H1 (cell line): Measurements from ENCODE around the gene MAP1A. TPM values are rescaled to one million over a fixed set of nuclear protein-coding genes. Genes with fewer than 3 reads are reported as not detected.

Experiments used
- CTCF ChIA-PET: fragments of 300-600 bp; sonication (Branson Sonifier 250); formaldehyde crosslinking; loops from one replicate; lab custom pipeline; 2021; ENCODE audit not compliant: partially characterized antibody; lab: Charles Lee
- POLR2A ChIA-PET: fragments of 300-600 bp; sonication (Branson Sonifier 250); formaldehyde crosslinking; loops from one replicate; lab custom pipeline; 2021; ENCODE audit warnings: inconsistent platforms; ENCODE audit not compliant: partially characterized antibody; lab: Charles Lee
- DNase-seq, 2 experiments: peaks; one replicate each; pipeline versions ENCODE4 v3.0.0 to v3.0.0-alpha.2; 2010 to 2022; ENCODE audit warnings: low spot score in 2 of 2, low read depth in 1 of 2, mixed read lengths in 1 of 2
- FAIRE-seq: peaks from 2 replicates; lab custom pipeline; 2011; peaks lifted over from hg19 to GRCh38; lab: Jason Lieb, UNC
- H2AFZ ChIP-seq: 2 replicates; pipeline ENCODE4 v1.8.1; 2012; ENCODE audit warnings: low read length, inconsistent platforms
- H2AK5ac ChIP-seq: 2 replicates; pipeline ENCODE4 v1.6.1; 2013; ENCODE audit warnings: low read depth, low read length
- H2BK120ac ChIP-seq: replicated peaks from 2 replicates; pipeline ENCODE3; 2013; ENCODE audit warnings: low read depth, low read length, inconsistent platforms
- H2BK12ac ChIP-seq: 2 replicates; pipeline ENCODE4 v1.6.1; 2013; ENCODE audit warnings: low read depth, low read length
- H2BK15ac ChIP-seq: 2 replicates; pipeline ENCODE4 v1.6.1; 2013; ENCODE audit warnings: low read length
- H2BK20ac ChIP-seq: 2 replicates; pipeline ENCODE4 v1.6.1; 2013; ENCODE audit warnings: low read length
- H2BK5ac ChIP-seq: 2 replicates; pipeline ENCODE4 v1.6.1; 2013; ENCODE audit warnings: low read depth, low read length
- H3K14ac ChIP-seq: 2 replicates; pipeline ENCODE4 v1.6.1; 2013; ENCODE audit warnings: inconsistent platforms; ENCODE audit not compliant: insufficient read length
- H3K18ac ChIP-seq: 2 replicates; pipeline ENCODE4 v1.6.1; 2013; ENCODE audit warnings: low read length; ENCODE audit errors: extremely low read depth
- H3K23ac ChIP-seq: 2 replicates; pipeline ENCODE4 v1.6.1; 2013; ENCODE audit warnings: inconsistent platforms; ENCODE audit not compliant: insufficient read length
- H3K23me2 ChIP-seq: 2 replicates; pipeline ENCODE4 v1.6.1; 2013; ENCODE audit warnings: low read depth, low read length
- H3K27ac ChIP-seq: 2 replicates; pipeline ENCODE4 v1.6.1; 2011; ENCODE audit warnings: low read depth, low read length, inconsistent platforms
- H3K27me3 ChIP-seq, 4 experiments: replicated peaks in 1 of 4; 1 replicate in 1 of 4; 2 replicates in 3 of 4; pipeline versions ENCODE4 v1.6.1 to v1.8.1; 2011 to 2013; ENCODE audit warnings: low read length in 3 of 4, mild to moderate bottlenecking in 3 of 4, inconsistent platforms in 2 of 4, mixed read lengths in 2 of 4, moderate library complexity in 1 of 4; ENCODE audit not compliant: control insufficient read depth in 3 of 4, insufficient read depth in 3 of 4; ENCODE audit errors: extremely low read depth in 1 of 4
- H3K36me3 ChIP-seq, 4 experiments: 2 replicates each; pipeline versions ENCODE4 v1.6.1 to v1.8.1; 2011 to 2013; ENCODE audit warnings: mild to moderate bottlenecking in 4 of 4, low read length in 3 of 4, moderate library complexity in 2 of 4, control low read depth in 1 of 4, inconsistent platforms in 1 of 4; ENCODE audit not compliant: insufficient read depth in 4 of 4, control insufficient read depth in 2 of 4
- H3K4ac ChIP-seq: replicated peaks from 2 replicates; pipeline ENCODE3; 2013; ENCODE audit warnings: low read length, low read depth, mixed read lengths, inconsistent platforms; ENCODE audit not compliant: insufficient read length
- H3K4me1 ChIP-seq, 4 experiments: replicated peaks in 1 of 4; 1 replicate in 1 of 4; 2 replicates in 3 of 4; pipeline versions ENCODE4 v1.6.1 to v1.8.1; 2011 to 2013; ENCODE audit warnings: low read length in 3 of 4, inconsistent platforms in 2 of 4, mixed read lengths in 1 of 4; ENCODE audit not compliant: insufficient read depth in 4 of 4, control insufficient read depth in 3 of 4
- H3K4me2 ChIP-seq, 2 experiments: 2 replicates each; pipeline versions ENCODE4 v1.6.1 to v1.8.1; 2011 to 2013; ENCODE audit warnings: low read depth in 2 of 2, low read length in 2 of 2, control low read depth in 1 of 2, inconsistent platforms in 1 of 2, mild to moderate bottlenecking in 1 of 2; ENCODE audit not compliant: insufficient read depth in 1 of 2
- H3K4me3 ChIP-seq, 4 experiments: fragments of 200-600, 300-600 bp in 1 of 4; sonication (generic), shearing (Covaris generic), sonication (Bioruptor Twin) in 1 of 4; 2 replicates each; pipeline versions ENCODE4 v1.5.1 to v1.8.1; 2011 to 2016; ENCODE audit warnings: low read length in 4 of 4, low read depth in 3 of 4, control low read depth in 2 of 4, inconsistent platforms in 2 of 4, mild to moderate bottlenecking in 2 of 4, mixed read lengths in 1 of 4, moderate library complexity in 1 of 4; ENCODE audit not compliant: insufficient read depth in 2 of 4; ENCODE audit errors: extremely low read depth in 1 of 4
- H3K56ac ChIP-seq: replicated peaks from 2 replicates; pipeline ENCODE3; 2013; ENCODE audit warnings: low read depth, mild to moderate bottlenecking, mixed read lengths, low read length, inconsistent platforms; ENCODE audit not compliant: insufficient read length
- H3K79me1 ChIP-seq: 2 replicates; pipeline ENCODE4 v1.6.1; 2013; ENCODE audit warnings: low read depth, low read length, control low read depth
- H3K79me2 ChIP-seq, 2 experiments: 2 replicates each; pipeline versions ENCODE4 v1.6.1 to v1.8.1; 2012 to 2013; ENCODE audit warnings: low read length in 2 of 2, mild to moderate bottlenecking in 2 of 2, inconsistent platforms in 1 of 2; ENCODE audit not compliant: insufficient read depth in 2 of 2, control insufficient read depth in 1 of 2
- H3K9ac ChIP-seq, 4 experiments: replicated peaks in 1 of 4; 1 replicate in 1 of 4; 2 replicates in 3 of 4; pipeline versions ENCODE4 v1.6.1 to v1.8.1; 2011 to 2013; ENCODE audit warnings: low read depth in 3 of 4, low read length in 3 of 4, control low read depth in 2 of 4, mild to moderate bottlenecking in 2 of 4, moderate library complexity in 2 of 4, inconsistent platforms in 1 of 4; ENCODE audit errors: extremely low read depth in 1 of 4
- H3K9me3 ChIP-seq, 2 experiments: 2 replicates each; pipeline versions ENCODE4 v1.6.1 to v1.8.1; 2012 to 2013; ENCODE audit warnings: mild to moderate bottlenecking in 2 of 2, moderate library complexity in 2 of 2, control low read depth in 1 of 2, inconsistent platforms in 1 of 2, low read depth in 1 of 2, low read length in 1 of 2, mixed read lengths in 1 of 2; ENCODE audit not compliant: insufficient read depth in 2 of 2
- H4K20me1 ChIP-seq, 2 experiments: replicated peaks in 1 of 2; 2 replicates each; pipeline versions ENCODE3 to v1.8.1; 2011 to 2013; ENCODE audit warnings: inconsistent platforms in 2 of 2, low read length in 2 of 2, mild to moderate bottlenecking in 1 of 2; ENCODE audit not compliant: insufficient read depth in 2 of 2, control insufficient read depth in 1 of 2
- H4K5ac ChIP-seq: 2 replicates; pipeline ENCODE4 v1.6.1; 2013; ENCODE audit warnings: low read length, low read depth, mixed read lengths, inconsistent platforms; ENCODE audit not compliant: insufficient read length
- H4K8ac ChIP-seq: 2 replicates; pipeline ENCODE4 v1.8.0; 2013; ENCODE audit warnings: mild to moderate bottlenecking, moderate library complexity, low read length, inconsistent platforms; ENCODE audit not compliant: insufficient read depth; ENCODE audit errors: extremely low read depth
- H4K91ac ChIP-seq: replicated peaks from 2 replicates; pipeline ENCODE3; 2013; ENCODE audit warnings: low read length, mixed read lengths, inconsistent platforms; ENCODE audit not compliant: insufficient read length
- BRCA1 ChIP-seq: IDR thresholded peaks from 2 replicates; pipeline ENCODE4 v1.6.1; 2012; ENCODE audit warnings: low read depth, low read length, improper control_type of control experiment
- CBX8 ChIP-seq: fragments of 300-800, 300-1000 bp; sonication (generic); IDR thresholded peaks from 2 replicates; pipeline ENCODE4 v1.7.1; 2016; ENCODE audit warnings: low read depth, low read length, borderline replicate concordance
- CTBP2 ChIP-seq: IDR thresholded peaks from 2 replicates; pipeline ENCODE4 v1.7.0; 2011; ENCODE audit warnings: borderline replicate concordance, mild to moderate bottlenecking, moderate library complexity, mixed read lengths, low read length; ENCODE audit not compliant: insufficient read depth, insufficient read length
- FOSL1 ChIP-seq: IDR thresholded peaks from 2 replicates; pipeline ENCODE4 v1.6.1; 2011; ENCODE audit warnings: mild to moderate bottlenecking, low read depth, low read length, moderate library complexity; ENCODE audit not compliant: insufficient read depth
- JUND ChIP-seq: IDR thresholded peaks from 2 replicates; pipeline ENCODE4 v1.6.1; 2011; ENCODE audit warnings: mild to moderate bottlenecking, improper control_type of control experiment, low read length
- NANOG ChIP-seq: IDR thresholded peaks from 2 replicates; pipeline ENCODE4 v1.6.1; 2011; ENCODE audit warnings: low read length, low read depth, mild to moderate bottlenecking, inconsistent platforms; ENCODE audit not compliant: insufficient read depth, poor library complexity, severe bottlenecking
- NRF1 ChIP-seq: IDR thresholded peaks from 2 replicates; pipeline ENCODE4 v1.6.1; 2011; ENCODE audit warnings: mild to moderate bottlenecking, low read depth, low read length, improper control_type of control experiment
- POLR2AphosphoS5 ChIP-seq: IDR thresholded peaks from 2 replicates; pipeline ENCODE4 v1.6.1; 2011; ENCODE audit warnings: low read depth, low read length
- RNF2 ChIP-seq: fragments of 200-900, 300-1000 bp; sonication (generic); IDR thresholded peaks from 2 replicates; pipeline ENCODE4 v1.7.1; 2016; ENCODE audit warnings: borderline replicate concordance, low read depth, mild to moderate bottlenecking, antibody characterized with exemption, low read length; ENCODE audit not compliant: poor library complexity, severe bottlenecking; ENCODE audit errors: missing control alignments
- SAP30 ChIP-seq: fragments of 300-600 bp; sonication (generic); IDR thresholded peaks from 2 replicates; pipeline ENCODE4 v1.7.1; 2012; ENCODE audit warnings: low read length, moderate library complexity, mild to moderate bottlenecking, inconsistent platforms; ENCODE audit not compliant: insufficient read depth, insufficient replicate concordance
- SIN3A ChIP-seq, 2 experiments: IDR thresholded peaks in 1 of 2; conservative IDR thresholded peaks in 1 of 2; 2 replicates each; pipeline ENCODE4 v1.6.1; 2011 to 2012; ENCODE audit warnings: low read length in 2 of 2, improper control_type of control experiment in 1 of 2, low read depth in 1 of 2, mild to moderate bottlenecking in 1 of 2
- TAF1 ChIP-seq: IDR thresholded peaks from 2 replicates; pipeline ENCODE4 v1.6.1; 2011; ENCODE audit warnings: mild to moderate bottlenecking, low read depth, low read length
- WGBS, 2 experiments: shearing (Covaris generic) in 1 of 2; methylation state at CpG; one replicate each; pipeline versions ENCODE4 v1.1.6 to v1.1.7; 2013 to 2015; ENCODE audit warnings: low lambda C conversion rate in 2 of 2, mixed read lengths in 2 of 2, inconsistent platforms in 1 of 2, low coverage in 1 of 2, missing lambda C conversion rate in 1 of 2; ENCODE audit not compliant: insufficient replicate concordance in 2 of 2, insufficient coverage in 1 of 2, insufficient read length in 1 of 2; ENCODE audit errors: extremely low coverage in 1 of 2, missing lambda C conversion rate in 1 of 2; 5-methylcytosine and 5-hydroxymethylcytosine counted together
- polyA plus RNA-seq, 7 experiments: library from polyadenylated mRNA; depleted of rRNA in 3 of 7; stranded (reverse) in 5 of 7; unstranded in 2 of 7; fragments of >200 nt in 5 of 7; fragments of 200-250 nt in 2 of 7; gene quantifications; 1 replicate in 5 of 7; 2 replicates in 1 of 7; 4 replicates in 1 of 7; pipeline versions ENCODE4 v1.2.1 to v1.2.3, GENCODE V29; 2011 to 2013; ENCODE audit warnings: missing spikeins in 2 of 7, mixed read lengths in 2 of 7
- total RNA-seq: library from RNA; stranded (reverse); fragmentation: NEBNext Ultra II Directional; extraction: Animal tissue kit (Norgen Biotek cat#: 25700); gene quantifications from 2 replicates; pipeline ENCODE4 v1.2.1, GENCODE V29; 2021

MAP1A gene
- total and polyA plus RNA-seq, 2 of the 8 experiments (the other 6 are each of a cell fraction or from before 2014, with no cell fraction given), result 0.80 to 2.4 TPM

- H2BK12ac ChIP-seq, result no peak overlapping the region
- no peak for DNase-seq
- H3K14ac ChIP-seq, result no peak overlapping the region
- H3K4me1 ChIP-seq, result peaks cover 6 to 12% (median 6%) of the 10 kb centered on the region in 4 experiments; a peak in 6 of 7 replicates
- H3K4ac ChIP-seq, result no peak overlapping the region
- H2BK20ac ChIP-seq, result no peak overlapping the region
- peaks cover 0 to 33% (median 24%) of the 10 kb centered on the region in 4 experiments; a peak in 6 of 7 replicates for H3K27me3 ChIP-seq
- no peaks in the 10 kb centered on the region for H4K20me1 ChIP-seq
- H2BK15ac ChIP-seq, result no peak overlapping the region
- H3K27ac ChIP-seq, result no peak overlapping the region
- H3K36me3 ChIP-seq, result no peaks in the 10 kb centered on the region
- no peak overlapping the region for H4K8ac ChIP-seq
- no peak overlapping the region for H2BK5ac ChIP-seq
- H3K79me1 ChIP-seq, result no peaks in the 10 kb centered on the region
- H3K18ac ChIP-seq, result no peak overlapping the region
- no peak overlapping the region for H4K5ac ChIP-seq
- no peak overlapping the region for H2AFZ ChIP-seq
- no peak overlapping the region for H3K9ac ChIP-seq
- no peak overlapping the region for H4K91ac ChIP-seq
- CTCF ChIA-PET, result interaction anchor here (0.9 to 1.6 kb wide), 2 partner anchors 9 to 10 kb away, joined by 3 to 5 read pairs; no protein-coding TSS in a partner anchor
- no peak for FAIRE-seq
- H3K9me3 ChIP-seq, result no peaks in the 10 kb centered on the region
- POLR2A ChIA-PET, result interaction anchor here (1.2 kb wide), 1 partner anchor 10 kb away, joined by 3 read pairs; no protein-coding TSS in a partner anchor
- H2AK5ac ChIP-seq, result no peak overlapping the region
- 96% methylated on average over 11 of the region's 11 CpGs; no CpG with 5 or more reads in 1 of the 2 experiments for WGBS, 2 experiments
- no peak overlapping the region for H3K4me3 ChIP-seq
- H3K79me2 ChIP-seq, result no peaks in the 10 kb centered on the region
- no peak overlapping the region for H3K4me2 ChIP-seq
- no peak overlapping the region for H3K23ac ChIP-seq
- no peak overlapping the region for H3K56ac ChIP-seq
- peaks cover 15% of the 10 kb centered on the region; the same call in 1 of the 2 replicates for H3K23me2 ChIP-seq
- no peak overlapping the region for H2BK120ac ChIP-seq
- no peak for TF ChIP-seq JUND
- TF ChIP-seq SAP30, result no peak
- no peak for TF ChIP-seq SIN3A (conservative IDR thresholded peaks at IDR 0.05 in 1 of 2, IDR thresholded peaks at IDR 0.05 in 1 of 2; ENCODE audit: low read depth in 1 of 2, low read length in 2 of 2)
- TF ChIP-seq NRF1, result no peak
- no peak for TF ChIP-seq CBX8
- no peak for TF ChIP-seq NANOG
- TF ChIP-seq CTBP2, result no peak
- TF ChIP-seq POLR2AphosphoS5, result no peak
- TF ChIP-seq FOSL1, result no peak
- TF ChIP-seq TAF1, result no peak
- no peak for TF ChIP-seq RNF2
- TF ChIP-seq BRCA1, result no peak
These were observed 4.0 kb downstream of the MAP1A start for GRCh38 chr15:43521419-43521818.
